ENCODE results near the gene TIMP2. TPM values are rescaled to one million over a fixed set of nuclear protein-coding genes. Genes with fewer than 3 reads are reported as not detected.

Gene TIMP2
- total and polyA plus RNA-seq, 2 of the 8 experiments (the other 6 are each of a cell fraction or from before 2014, with no cell fraction given): 18.2 to 43.3 TPM

- ChIA-PET CTCF (ENCODE audit: partially characterized antibody) (interaction anchor here (0.9 to 5.9 kb wide), 7 partner anchors 10 to 79 kb away, joined by 3 to 19 read pairs (median 4); no protein-coding TSS in a partner anchor), POLR2A (ENCODE audit: partially characterized antibody) (no interaction called here)
- Histone ChIP-seq H3K4me2 (ENCODE audit: insufficient read depth in 1 of 2, low read depth in 2 of 2, low read length in 2 of 2) (no peak overlapping the region), H3K9me3 (ENCODE audit: insufficient read depth in 2 of 2, low read depth in 1 of 2, low read length in 1 of 2) (no peaks in the 10 kb centered on the region), H3K27me3 (replicated peaks in 1 of 4; ENCODE audit: control insufficient read depth in 3 of 4, extremely low read depth in 1 of 4, insufficient read depth in 3 of 4, low read length in 3 of 4) (no peaks in the 10 kb centered on the region), H3K23ac (ENCODE audit: insufficient read length) (no peak overlapping the region), H2BK120ac (replicated peaks; ENCODE audit: low read depth, low read length) (no peak overlapping the region), H3K4me3 (ENCODE audit: extremely low read depth in 1 of 4, insufficient read depth in 2 of 4, low read depth in 3 of 4, low read length in 4 of 4) (no peak overlapping the region), H3K18ac (ENCODE audit: extremely low read depth, low read length) (no peak overlapping the region), H2BK5ac (ENCODE audit: low read depth, low read length) (no peak overlapping the region), H2AK5ac (ENCODE audit: low read depth, low read length) (no peak overlapping the region), H2BK12ac (ENCODE audit: low read depth, low read length) (0 out of 2 replicates have a peak overlapping the region, but pooled peaks have one; percentile 17), H4K8ac (ENCODE audit: extremely low read depth, insufficient read depth, low read length) (peak overlapping the region; percentile 43; the same call in 1 of the 2 replicates), H2AFZ (ENCODE audit: low read length) (no peak overlapping the region), H3K79me1 (ENCODE audit: low read depth, low read length) (peaks cover 14% of the 10 kb centered on the region), H3K9ac (replicated peaks in 1 of 4; ENCODE audit: extremely low read depth in 1 of 4, low read depth in 3 of 4, low read length in 3 of 4) (0 out of 7 replicates have a peak overlapping the region, but pooled peaks of 1 of the 4 experiments have one; percentile 15), H2BK20ac (ENCODE audit: low read length) (no peak overlapping the region), H3K79me2 (ENCODE audit: control insufficient read depth in 1 of 2, insufficient read depth in 2 of 2, low read length in 2 of 2) (peaks cover 0 to 42% of the 10 kb centered on the region in 2 experiments; a peak in 2 of 4 replicates), H3K27ac (ENCODE audit: low read depth, low read length) (no peak overlapping the region), H3K4ac (replicated peaks; ENCODE audit: insufficient read length, low read depth, low read length) (no peak overlapping the region), H2BK15ac (ENCODE audit: low read length) (no peak overlapping the region), H3K56ac (replicated peaks; ENCODE audit: insufficient read length, low read depth, low read length) (no peak overlapping the region), H4K91ac (replicated peaks; ENCODE audit: insufficient read length, low read length) (no peak overlapping the region), H3K23me2 (ENCODE audit: low read depth, low read length) (no peaks in the 10 kb centered on the region; the same call in 1 of the 2 replicates), H3K36me3 (ENCODE audit: control insufficient read depth in 2 of 4, insufficient read depth in 4 of 4, low read length in 3 of 4) (peaks cover 0 to 3% (median 0%) of the 10 kb centered on the region in 4 experiments; a peak in 4 of 8 replicates), H3K14ac (ENCODE audit: insufficient read length) (no peak overlapping the region), H3K4me1 (replicated peaks in 1 of 4; ENCODE audit: control insufficient read depth in 3 of 4, insufficient read depth in 4 of 4, low read length in 3 of 4) (peaks cover 4 to 24% (median 14%) of the 10 kb centered on the region in 4 experiments), H4K20me1 (replicated peaks in 1 of 2; ENCODE audit: control insufficient read depth in 1 of 2, insufficient read depth in 2 of 2, low read length in 2 of 2) (peaks cover 4 to 17% of the 10 kb centered on the region in 2 experiments), H4K5ac (ENCODE audit: insufficient read length, low read depth, low read length) (no peak overlapping the region)
- WGBS, 2 experiments (ENCODE audit: extremely low coverage in 1 of 2, insufficient coverage in 1 of 2, insufficient read length in 1 of 2, insufficient replicate concordance in 2 of 2, low coverage in 1 of 2, low lambda C conversion rate in 2 of 2, missing lambda C conversion rate in 1 of 2): 87% methylated on average over 19 of the region's 20 CpGs; no CpG with 5 or more reads in 1 of the 2 experiments
- no peak for FAIRE-seq
- DNase-seq (ENCODE audit: low read depth in 1 of 2, low spot score in 2 of 2): no peak
- TF ChIP-seq E2F6 (IDR thresholded peaks at IDR 0.05) (no peak), FOSL1 (IDR thresholded peaks at IDR 0.05; ENCODE audit: insufficient read depth, low read depth, low read length) (no peak), KDM4A (IDR thresholded peaks at IDR 0.05; ENCODE audit: low read depth, low read length, severe bottlenecking) (no peak), POLR2AphosphoS5 (IDR thresholded peaks at IDR 0.05; ENCODE audit: low read depth, low read length) (no peak), SAP30 (IDR thresholded peaks at IDR 0.05; ENCODE audit: insufficient read depth, insufficient replicate concordance, low read length) (no peak), MAFK (IDR thresholded peaks at IDR 0.05; ENCODE audit: low read depth, low read length) (no peak), NANOG (IDR thresholded peaks at IDR 0.05; ENCODE audit: insufficient read depth, low read depth, low read length, poor library complexity, severe bottlenecking) (no peak), SIX5 (IDR thresholded peaks at IDR 0.05; ENCODE audit: low read depth, low read length) (no peak), CHD2 (IDR thresholded peaks at IDR 0.05; ENCODE audit: low read length) (no peak), SP4 (IDR thresholded peaks at IDR 0.05; ENCODE audit: low read length) (no peak), POLR2A (IDR thresholded peaks at IDR 0.05; ENCODE audit: control extremely low read depth in 1 of 2, low read depth in 2 of 2, low read length in 2 of 2) (no peak), CBX8 (IDR thresholded peaks at IDR 0.05; ENCODE audit: borderline replicate concordance, low read depth, low read length) (no peak)
Observed at GRCh38 chr17:78896091-78896833, 28.9 kb downstream of the TIMP2 start.

Data from H1 (cell line).